MV-4-11 (cell line): ENCODE measurements around the gene ARID4B.
"Not testable (repeated sequence)": the region's sequence is repeated elsewhere in the genome, so short reads cannot be mapped to it uniquely, and the experiment has no call there.

ENCODE experiments used
- DNase-seq: peaks from one replicate; lab custom pipeline; 2025; lab: John Stamatoyannopoulos, UW

The ARID4B gene

GRCh38 chr1:235296729-235297128 lies 31.2 kb downstream of the ARID4B start:
- DNase-seq, result no peak

- no peak for DNase-seq
Measured at GRCh38 chr1:235295902-235296350, 32.1 kb downstream of the ARID4B start.

GRCh38 chr1:235293322-235293942 lies 34.5 kb downstream of the ARID4B start:
- DNase-seq, result no peak

- no peak for DNase-seq
Measured at GRCh38 chr1:235292790-235293189, 35.2 kb downstream of the ARID4B start.

- no peak for DNase-seq
Measured at GRCh38 chr1:235291599-235292091, 36.3 kb downstream of the ARID4B start.

- DNase-seq, result no peak
Measured at GRCh38 chr1:235290740-235291502, 37.1 kb downstream of the ARID4B start.

- DNase-seq, result no peak
Measured at GRCh38 chr1:235289859-235290739, 37.9 kb downstream of the ARID4B start.

- no peak for DNase-seq
Measured at GRCh38 chr1:235287208-235287882, 40.6 kb downstream of the ARID4B start.

GRCh38 chr1:235286667-235287066 lies 41.3 kb downstream of the ARID4B start:
- no peak for DNase-seq

GRCh38 chr1:235284231-235284769 lies 43.7 kb downstream of the ARID4B start:
- no peak for DNase-seq

- not testable (repeated sequence) for DNase-seq
Measured at GRCh38 chr1:235283636-235284035, 44.3 kb downstream of the ARID4B start.

- no peak for DNase-seq
Measured at GRCh38 chr1:235280467-235280866, 47.5 kb downstream of the ARID4B start.

- no peak for DNase-seq
Measured at GRCh38 chr1:235279694-235280093, 48.3 kb downstream of the ARID4B start.

- DNase-seq, result no peak
Measured at GRCh38 chr1:235278915-235279292, 49.1 kb downstream of the ARID4B start.

GRCh38 chr1:235278233-235278914 lies 49.6 kb downstream of the ARID4B start:
- DNase-seq, result no peak

- DNase-seq, result no peak
Measured at GRCh38 chr1:235277709-235278108, 50.3 kb downstream of the ARID4B start.

GRCh38 chr1:235275836-235276235 lies 52.1 kb downstream of the ARID4B start:
- DNase-seq, result no peak

GRCh38 chr1:235275223-235275622 lies 52.8 kb downstream of the ARID4B start:
- DNase-seq, result peak; percentile 86

- DNase-seq, result no peak
Measured at GRCh38 chr1:235272851-235273250, 55.1 kb downstream of the ARID4B start.

- peak; percentile 10 for DNase-seq
Measured at GRCh38 chr1:235270625-235271024, 57.4 kb downstream of the ARID4B start.

- DNase-seq, result not testable (repeated sequence)
Measured at GRCh38 chr1:235269990-235270389, 58.0 kb downstream of the ARID4B start.
